ENCODE results near the gene DNAJC4. TPM values are rescaled to one million over a fixed set of nuclear protein-coding genes. Genes with fewer than 3 reads are reported as not detected.

DNAJC4 gene
- total and polyA plus RNA-seq, 9 donors, result 25.0 to 69.1 (median 43.1) TPM

GRCh38 chr11:64259533-64260067 is 29.3 kb downstream of the DNAJC4 start:
- H3K4me1 ChIP-seq (ENCODE audit: insufficient read depth), result no peaks in the 10 kb centered on the region
- TF ChIP-seq EP300 (IDR thresholded peaks at IDR 0.05) (no peak), POLR2A (IDR thresholded peaks at IDR 0.05) (no peak)
- TF ChIP-seq, protein P1, sequence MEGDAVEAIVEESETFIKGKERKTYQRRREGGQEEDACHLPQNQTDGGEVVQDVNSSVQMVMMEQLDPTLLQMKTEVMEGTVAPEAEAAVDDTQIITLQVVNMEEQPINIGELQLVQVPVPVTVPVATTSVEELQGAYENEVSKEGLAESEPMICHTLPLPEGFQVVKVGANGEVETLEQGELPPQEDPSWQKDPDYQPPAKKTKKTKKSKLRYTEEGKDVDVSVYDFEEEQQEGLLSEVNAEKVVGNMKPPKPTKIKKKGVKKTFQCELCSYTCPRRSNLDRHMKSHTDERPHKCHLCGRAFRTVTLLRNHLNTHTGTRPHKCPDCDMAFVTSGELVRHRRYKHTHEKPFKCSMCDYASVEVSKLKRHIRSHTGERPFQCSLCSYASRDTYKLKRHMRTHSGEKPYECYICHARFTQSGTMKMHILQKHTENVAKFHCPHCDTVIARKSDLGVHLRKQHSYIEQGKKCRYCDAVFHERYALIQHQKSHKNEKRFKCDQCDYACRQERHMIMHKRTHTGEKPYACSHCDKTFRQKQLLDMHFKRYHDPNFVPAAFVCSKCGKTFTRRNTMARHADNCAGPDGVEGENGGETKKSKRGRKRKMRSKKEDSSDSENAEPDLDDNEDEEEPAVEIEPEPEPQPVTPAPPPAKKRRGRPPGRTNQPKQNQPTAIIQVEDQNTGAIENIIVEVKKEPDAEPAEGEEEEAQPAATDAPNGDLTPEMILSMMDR (IDR thresholded peaks at IDR 0.05), result no peak
- no peaks in the 10 kb centered on the region for H3K27me3 ChIP-seq
- WGBS, 3 donors, result 80 to 86% (median 81%) methylated on average over 4 of the region's 4 CpGs
- no peak overlapping the region for H3K27ac ChIP-seq
- intact Hi-C loops (cut with DNase I), result loop anchor here in 2 of 4 donors (10.0 kb wide), 1 partner anchor 55 kb away; the partner anchor contains the start of gene FERMT3 (in 2 of the 2)
- H3K4me3 ChIP-seq, result no peak overlapping the region
- no peaks in the 10 kb centered on the region for H3K36me3 ChIP-seq
- no peak for DNase-seq
- no peaks in the 10 kb centered on the region for H3K9me3 ChIP-seq

- 93 to 96% (median 93%) methylated on average over 6 of the region's 6 CpGs for WGBS, 3 donors
- no peak overlapping the region for H3K27ac ChIP-seq
- H3K36me3 ChIP-seq, result no peaks in the 10 kb centered on the region
- TF ChIP-seq, protein P1 (IDR thresholded peaks at IDR 0.05), result no peak
- TF ChIP-seq POLR2A (IDR thresholded peaks at IDR 0.05), result no peak
- no peaks in the 10 kb centered on the region for H3K4me1 ChIP-seq (ENCODE audit: insufficient read depth)
- intact Hi-C loops (cut with DNase I), result loop anchor here in 2 of 4 donors (10.0 kb wide), 1 partner anchor 55 kb away; the partner anchor contains the start of gene FERMT3 (in 2 of the 2)
- no peaks in the 10 kb centered on the region for H3K27me3 ChIP-seq
- no peaks in the 10 kb centered on the region for H3K9me3 ChIP-seq
- H3K4me3 ChIP-seq, result no peak overlapping the region
- no peak for DNase-seq
These were observed 29.9 kb downstream of the DNAJC4 start for GRCh38 chr11:64260147-64260708.

GRCh38 chr11:64261556-64262080 is 31.3 kb downstream of the DNAJC4 start:
- Histone ChIP-seq H3K27me3 (no peaks in the 10 kb centered on the region), H3K36me3 (no peaks in the 10 kb centered on the region), H3K4me1 (ENCODE audit: insufficient read depth) (no peaks in the 10 kb centered on the region), H3K9me3 (no peaks in the 10 kb centered on the region), H3K27ac (no peak overlapping the region), H3K4me3 (no peak overlapping the region)
- TF ChIP-seq, protein P1 (IDR thresholded peaks at IDR 0.05), result no peak
- TF ChIP-seq EP300 (IDR thresholded peaks at IDR 0.05) (no peak), POLR2A (IDR thresholded peaks at IDR 0.05) (no peak)
- 86 to 89% (median 87%) methylated on average over 18 of the region's 18 CpGs for WGBS, 3 donors
- intact Hi-C loops (cut with DNase I), result loop anchor here in 2 of 4 donors (10.0 kb wide), 1 partner anchor 57 kb away; the partner anchor contains the start of gene FERMT3 (in 2 of the 2)
- no peak for DNase-seq

DNA sequence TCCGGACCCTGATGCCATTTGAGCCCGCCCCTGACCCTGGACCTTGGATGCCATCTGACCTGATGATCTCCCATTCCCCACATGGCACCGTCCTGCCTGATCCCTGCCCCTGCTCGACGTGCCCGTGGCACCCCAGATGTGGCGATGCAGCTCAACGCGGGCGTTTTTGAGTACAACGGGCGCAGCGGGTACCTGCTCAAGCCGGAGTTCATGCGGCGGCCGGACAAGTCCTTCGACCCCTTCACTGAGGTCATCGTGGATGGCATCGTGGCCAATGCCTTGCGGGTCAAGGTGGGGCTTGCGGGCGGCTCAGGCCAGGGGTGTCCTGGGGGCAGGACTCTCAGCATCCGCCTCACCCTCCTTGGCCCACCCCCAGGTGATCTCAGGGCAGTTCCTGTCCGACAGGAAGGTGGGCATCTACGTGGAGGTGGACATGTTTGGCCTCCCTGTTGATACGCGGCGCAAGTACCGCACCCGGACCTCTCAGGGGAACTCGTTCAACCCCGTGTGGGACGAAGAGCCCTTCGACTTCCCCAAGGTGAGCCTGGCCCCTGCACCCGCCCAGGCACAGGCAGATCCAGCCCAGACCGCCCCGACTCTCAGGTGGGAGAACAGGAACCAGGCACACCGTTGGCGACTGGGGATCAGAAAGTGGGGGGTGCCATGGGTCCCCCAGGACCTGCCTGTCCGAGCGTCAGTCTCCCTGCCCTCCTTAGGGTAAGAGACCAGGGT is 32.1 kb downstream of the DNAJC4 start:
- 89 to 92% (median 92%) methylated on average over 42 of the region's 42 CpGs for WGBS, 3 donors
- H3K27ac ChIP-seq, result no peak overlapping the region
- TF ChIP-seq POLR2A (IDR thresholded peaks at IDR 0.05) (no peak), EP300 (IDR thresholded peaks at IDR 0.05) (no peak)
- TF ChIP-seq, protein P1 (IDR thresholded peaks at IDR 0.05), result no peak
- intact Hi-C loops (cut with DNase I), result loop anchor here in 2 of 4 donors (10.0 kb wide), 1 partner anchor 58 kb away; the partner anchor contains the start of gene FERMT3 (in 2 of the 2)
- no peaks in the 10 kb centered on the region for H3K27me3 ChIP-seq
- DNase-seq, result peak in 1 of 5 donors; percentile 40
- no peaks in the 10 kb centered on the region for H3K9me3 ChIP-seq
- no peaks in the 10 kb centered on the region for H3K4me1 ChIP-seq (ENCODE audit: insufficient read depth)
- no peaks in the 10 kb centered on the region for H3K36me3 ChIP-seq
- H3K4me3 ChIP-seq, result no peak overlapping the region

All from ovary (tissue), 9 donors.